Measurements from ENCODE around the gene CACNG3.

DNA sequence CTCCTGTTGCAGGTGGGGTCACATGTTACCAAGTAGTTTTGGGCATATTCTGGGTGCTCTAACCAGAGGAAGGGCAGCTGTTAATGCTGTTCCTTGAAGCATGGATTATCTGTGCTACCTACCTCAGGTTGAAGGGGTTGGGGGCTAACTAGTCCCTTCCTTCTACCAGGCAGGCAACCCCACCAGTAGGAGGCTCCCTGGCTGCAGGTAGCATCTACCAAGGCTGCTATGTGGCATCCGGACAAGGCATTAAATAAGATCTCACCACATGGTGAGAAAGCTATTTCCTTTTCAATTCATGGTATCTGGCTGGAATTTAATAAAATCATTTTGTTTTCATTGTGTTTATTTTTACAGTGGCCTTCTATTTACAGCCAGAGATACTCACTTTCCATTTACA is 62.5 kb downstream of the CACNG3 start:
- TF ChIP-seq POLR2A (IDR thresholded peaks at IDR 0.05) (no peak), CTCF (IDR thresholded peaks at IDR 0.05) (no peak), POLR2AphosphoS5 (IDR thresholded peaks at IDR 0.05) (no peak), EP300 (IDR thresholded peaks at IDR 0.05; ENCODE audit: low read depth) (no peak)

All from transverse colon (tissue), 4 donors.